Upper lobe of right lung (tissue), 1 donor: ENCODE data around the gene NAA25. TPM values are rescaled to one million over a fixed set of nuclear protein-coding genes. Genes with fewer than 3 reads are reported as not detected.
"Not testable (repeated sequence)": the region's sequence is repeated elsewhere in the genome, so short reads cannot be mapped to it uniquely, and the experiment has no call there.

Experiments
- ATAC-seq: fragments of 200-7000 bp; cut with Tn5 transposase; one replicate; pipeline ENCODE4 v1.9.1; 2020; ENCODE audit warnings: mild to moderate bottlenecking, moderate library complexity
- DNase-seq: peaks from one replicate; pipeline ENCODE4 v3.0.0-alpha.2; 2020
- H3K27ac ChIP-seq: fragments of 200-600 bp; one replicate; pipeline ENCODE4 v1.8.0; 2022
- H3K27me3 ChIP-seq: fragments of 200-600 bp; one replicate; pipeline ENCODE4 v1.8.0; 2022; ENCODE audit warnings: mild to moderate bottlenecking
- H3K36me3 ChIP-seq: fragments of 200-600 bp; one replicate; pipeline ENCODE4 v1.8.0; 2022
- H3K4me1 ChIP-seq: fragments of 200-600 bp; one replicate; pipeline ENCODE4 v1.8.0; 2022
- H3K4me3 ChIP-seq: fragments of 200-600 bp; one replicate; pipeline ENCODE4 v1.8.0; 2022; ENCODE audit warnings: mild to moderate bottlenecking
- H3K9me3 ChIP-seq: fragments of 200-600 bp; one replicate; pipeline ENCODE4 v1.8.0; 2022
- intact Hi-C: fragments of 100-400 bp; cut with DNase I; formaldehyde crosslinking; loops from one replicate; pipeline ENCODE4 v1.11.0; 2022
- total RNA-seq: library from RNA; stranded (reverse); fragmentation: NEBNext Ultra II Directional; extraction: Animal tissue kit (Norgen Biotek cat#: 25700); gene quantifications from one replicate; pipeline ENCODE4 v1.2.1, GENCODE V29; 2021
- TF ChIP-seq, protein P1 (sequence below): fragments of 200-600 bp; IDR thresholded peaks from one replicate; pipeline ENCODE4 v1.8.0; 2022; ENCODE audit warnings: antibody characterized with exemption
- donor health status: DM: no; HTN: yes; CAD: no; lungs with severe emphysema.

Gene NAA25
- total RNA-seq, 1 donor from 2014 or later, result 18.8 TPM

DNA sequence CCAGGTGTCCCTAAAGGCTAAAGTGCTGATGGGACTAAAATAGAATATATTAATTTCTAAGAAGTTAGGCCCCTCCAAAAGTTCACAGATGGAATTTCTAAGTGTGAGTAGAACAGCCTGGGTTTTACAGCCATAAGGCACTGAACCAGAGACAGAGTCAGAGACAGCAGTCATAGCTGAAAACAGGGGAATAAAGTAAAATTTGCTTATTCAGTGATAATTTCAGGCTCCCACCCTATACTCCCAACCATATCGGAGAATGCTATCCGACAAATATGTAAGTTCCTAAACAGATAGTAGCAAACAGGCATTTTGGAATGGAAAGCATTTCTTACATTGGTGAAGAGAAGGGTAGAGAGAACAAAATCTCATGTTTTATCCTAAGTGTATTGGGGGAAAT is 45.3 kb downstream of the NAA25 start:
- TF ChIP-seq, protein P1, sequence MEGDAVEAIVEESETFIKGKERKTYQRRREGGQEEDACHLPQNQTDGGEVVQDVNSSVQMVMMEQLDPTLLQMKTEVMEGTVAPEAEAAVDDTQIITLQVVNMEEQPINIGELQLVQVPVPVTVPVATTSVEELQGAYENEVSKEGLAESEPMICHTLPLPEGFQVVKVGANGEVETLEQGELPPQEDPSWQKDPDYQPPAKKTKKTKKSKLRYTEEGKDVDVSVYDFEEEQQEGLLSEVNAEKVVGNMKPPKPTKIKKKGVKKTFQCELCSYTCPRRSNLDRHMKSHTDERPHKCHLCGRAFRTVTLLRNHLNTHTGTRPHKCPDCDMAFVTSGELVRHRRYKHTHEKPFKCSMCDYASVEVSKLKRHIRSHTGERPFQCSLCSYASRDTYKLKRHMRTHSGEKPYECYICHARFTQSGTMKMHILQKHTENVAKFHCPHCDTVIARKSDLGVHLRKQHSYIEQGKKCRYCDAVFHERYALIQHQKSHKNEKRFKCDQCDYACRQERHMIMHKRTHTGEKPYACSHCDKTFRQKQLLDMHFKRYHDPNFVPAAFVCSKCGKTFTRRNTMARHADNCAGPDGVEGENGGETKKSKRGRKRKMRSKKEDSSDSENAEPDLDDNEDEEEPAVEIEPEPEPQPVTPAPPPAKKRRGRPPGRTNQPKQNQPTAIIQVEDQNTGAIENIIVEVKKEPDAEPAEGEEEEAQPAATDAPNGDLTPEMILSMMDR, result no peak
- DNase-seq, result no peak
- no peak for ATAC-seq
- intact Hi-C loops, result no loop called here
- H3K4me3 ChIP-seq, result no peak overlapping the region
- H3K4me1 ChIP-seq, result no peaks in the 10 kb centered on the region
- no peak overlapping the region for H3K27ac ChIP-seq
- no peaks in the 10 kb centered on the region for H3K9me3 ChIP-seq
- no peaks in the 10 kb centered on the region for H3K27me3 ChIP-seq
- peaks cover 100% of the 10 kb centered on the region for H3K36me3 ChIP-seq

DNA sequence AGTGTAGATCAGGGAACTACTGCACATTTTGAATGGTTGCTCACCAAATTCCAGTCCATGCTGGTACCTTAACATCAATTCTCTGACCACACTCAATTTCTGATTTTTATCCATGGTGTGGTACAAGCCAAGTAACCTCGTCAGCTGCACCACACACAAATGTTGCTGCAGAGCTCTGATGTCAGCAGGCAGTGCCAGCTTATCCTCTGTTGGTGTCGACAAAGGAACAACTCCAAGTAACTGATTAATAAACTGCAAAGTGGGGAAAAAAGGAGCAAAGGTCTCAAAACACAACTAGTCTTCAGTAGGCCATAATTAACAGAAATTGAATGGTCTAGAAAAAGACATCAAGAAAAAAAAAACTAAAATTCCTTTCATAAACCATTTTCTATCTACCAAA is 47.4 kb downstream of the NAA25 start:
- no peak for DNase-seq
- TF ChIP-seq, protein P1, result no peak
- ATAC-seq, result no peak
- Histone ChIP-seq H3K36me3 (peaks cover 100% of the 10 kb centered on the region), H3K27ac (no peak overlapping the region), H3K4me3 (no peak overlapping the region), H3K4me1 (no peaks in the 10 kb centered on the region), H3K27me3 (no peaks in the 10 kb centered on the region), H3K9me3 (no peaks in the 10 kb centered on the region)
- intact Hi-C loops, result no loop called here

DNA sequence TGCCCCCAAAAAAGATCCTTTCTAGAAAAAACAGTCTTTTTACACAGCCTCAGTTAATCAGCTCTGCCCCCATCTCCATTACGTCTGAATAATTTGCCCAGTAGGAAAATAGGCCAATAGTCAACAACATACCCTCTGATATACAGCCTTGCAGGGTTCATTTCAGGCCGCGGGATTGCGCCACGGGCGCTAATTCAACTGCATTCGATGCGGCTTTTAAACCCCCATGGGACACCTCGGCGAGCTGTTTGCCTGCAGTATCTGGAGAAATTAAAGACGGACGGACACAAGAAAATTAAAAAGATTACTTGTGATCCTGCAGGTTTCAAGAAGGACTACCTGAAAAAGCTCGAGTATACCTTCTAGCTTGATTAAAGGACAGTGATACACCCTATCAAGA is 59.2 kb downstream of the NAA25 start:
- TF ChIP-seq, protein P1, result no peak
- H3K27me3 ChIP-seq, result no peaks in the 10 kb centered on the region
- peaks cover 98% of the 10 kb centered on the region for H3K36me3 ChIP-seq
- ATAC-seq (no peak), DNase-seq (no peak)
- no peaks in the 10 kb centered on the region for H3K4me1 ChIP-seq
- no peak overlapping the region for H3K4me3 ChIP-seq
- intact Hi-C loops, result no loop called here
- H3K27ac ChIP-seq, result no peak overlapping the region
- no peaks in the 10 kb centered on the region for H3K9me3 ChIP-seq

DNA sequence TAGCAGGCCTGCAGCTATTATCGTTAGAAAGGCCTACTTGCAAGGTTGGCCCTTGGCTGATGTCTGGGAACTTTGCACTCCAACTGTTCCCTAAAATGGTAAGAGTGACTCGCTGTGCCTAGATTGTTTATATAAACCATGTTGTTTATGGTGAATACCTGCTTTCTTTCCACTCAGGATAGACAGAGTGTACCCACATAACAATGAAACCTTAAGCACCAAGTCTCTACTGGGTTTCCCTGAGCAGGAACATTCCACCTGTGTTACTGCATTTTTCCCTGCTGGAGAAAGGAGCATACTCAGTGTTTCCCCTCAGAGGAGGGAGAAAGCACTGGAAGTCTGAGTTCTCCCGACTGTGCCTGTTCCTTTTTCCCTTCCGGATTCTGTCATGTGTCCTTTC is 62.6 kb downstream of the NAA25 start:
- TF ChIP-seq, protein P1, result no peak
- intact Hi-C loops, result no loop called here
- H3K4me1 ChIP-seq, result no peaks in the 10 kb centered on the region
- DNase-seq, result no peak
- peaks cover 98% of the 10 kb centered on the region for H3K36me3 ChIP-seq
- no peaks in the 10 kb centered on the region for H3K9me3 ChIP-seq
- H3K27ac ChIP-seq, result no peak overlapping the region
- no peak for ATAC-seq
- no peak overlapping the region for H3K4me3 ChIP-seq
- no peaks in the 10 kb centered on the region for H3K27me3 ChIP-seq

DNA sequence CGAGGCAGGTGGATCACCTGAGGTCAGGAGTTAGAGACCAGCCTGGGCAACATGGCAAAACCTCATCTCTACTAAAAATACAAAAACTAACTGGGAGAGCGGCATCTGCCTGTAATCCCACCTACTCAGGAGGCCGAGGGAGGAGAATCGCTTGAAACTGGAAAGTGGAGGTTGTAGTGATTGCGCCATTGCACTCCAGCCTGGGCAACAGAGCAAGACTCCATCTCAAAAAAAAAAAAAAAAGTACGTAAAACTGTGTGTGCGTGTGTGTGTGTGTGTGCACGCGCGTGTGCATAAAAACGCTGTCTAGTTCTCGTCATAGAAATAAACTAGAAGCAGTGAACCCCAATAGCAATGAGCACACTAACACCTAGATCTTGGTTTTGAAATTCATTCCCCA is 72.0 kb downstream of the NAA25 start:
- H3K4me3 ChIP-seq, DNase-seq, intact Hi-C loops, H3K27me3 ChIP-seq, H3K27ac ChIP-seq, H3K4me1 ChIP-seq, ATAC-seq, H3K9me3 ChIP-seq: not testable (repeated sequence)
- H3K36me3 ChIP-seq, result peaks cover 99% of the 10 kb centered on the region

DNA sequence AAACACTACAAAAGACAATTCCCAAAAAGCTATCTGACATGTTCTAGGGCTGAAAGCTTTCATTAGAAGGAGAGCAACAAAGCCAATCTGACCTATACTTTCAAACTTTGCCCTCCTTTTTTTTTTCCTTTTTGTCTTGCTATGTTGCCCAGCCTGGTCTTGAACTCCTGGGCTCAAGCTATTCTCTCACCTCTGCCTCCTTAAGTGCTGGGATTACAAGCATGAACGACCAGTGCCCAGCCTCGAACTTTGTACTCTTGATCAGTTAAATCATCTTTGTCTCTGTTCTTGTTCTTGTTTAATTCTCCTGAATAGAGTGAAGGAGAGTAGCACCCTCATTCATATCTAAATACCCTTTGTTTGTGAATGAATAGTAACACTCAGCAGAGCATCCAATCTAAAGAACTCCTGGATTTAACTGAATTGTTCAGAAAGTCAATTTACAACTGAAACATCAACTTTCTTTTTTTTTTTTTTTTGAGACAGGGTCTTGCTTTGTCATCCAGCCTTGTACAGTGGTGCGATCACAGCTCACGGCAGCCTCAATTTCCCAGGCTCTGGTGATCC is 73.3 kb downstream of the NAA25 start:
- ATAC-seq (no peak), DNase-seq (no peak)
- no peak overlapping the region for H3K27ac ChIP-seq
- no peaks in the 10 kb centered on the region for H3K27me3 ChIP-seq
- H3K36me3 ChIP-seq, result peaks cover 99% of the 10 kb centered on the region
- H3K4me1 ChIP-seq, result no peaks in the 10 kb centered on the region
- no peak overlapping the region for H3K4me3 ChIP-seq
- H3K9me3 ChIP-seq, result no peaks in the 10 kb centered on the region
- TF ChIP-seq, protein P1, result no peak
- intact Hi-C loops, result no loop called here
